ENCODE results near the gene RPL6.
A peak's percentile ranks its signal among the peaks of the same experiment; 100 is the strongest.

The RPL6 gene

GRCh38 chr12:112381883-112382796 lies 27.3 kb downstream of the RPL6 start, which contains the start of gene HECTD4:
TSS of gene HECTD4 (minus strand) at chr12:112382431. CDS start at chr12:112382128, 303 bp downstream.
- peak; percentile 29 for DNase-seq (ENCODE audit: low read depth)
- H3K4me3 ChIP-seq (ENCODE audit: low read depth, low read length), result peak within 1 kb of the TSS; percentile 71

- peak overlapping the region; percentile 71 for H3K4me3 ChIP-seq (ENCODE audit: low read depth, low read length)
- DNase-seq (ENCODE audit: low read depth), result no peak
Observed at GRCh38 chr12:112381406-112381882, 28.0 kb downstream of the RPL6 start.

DNA sequence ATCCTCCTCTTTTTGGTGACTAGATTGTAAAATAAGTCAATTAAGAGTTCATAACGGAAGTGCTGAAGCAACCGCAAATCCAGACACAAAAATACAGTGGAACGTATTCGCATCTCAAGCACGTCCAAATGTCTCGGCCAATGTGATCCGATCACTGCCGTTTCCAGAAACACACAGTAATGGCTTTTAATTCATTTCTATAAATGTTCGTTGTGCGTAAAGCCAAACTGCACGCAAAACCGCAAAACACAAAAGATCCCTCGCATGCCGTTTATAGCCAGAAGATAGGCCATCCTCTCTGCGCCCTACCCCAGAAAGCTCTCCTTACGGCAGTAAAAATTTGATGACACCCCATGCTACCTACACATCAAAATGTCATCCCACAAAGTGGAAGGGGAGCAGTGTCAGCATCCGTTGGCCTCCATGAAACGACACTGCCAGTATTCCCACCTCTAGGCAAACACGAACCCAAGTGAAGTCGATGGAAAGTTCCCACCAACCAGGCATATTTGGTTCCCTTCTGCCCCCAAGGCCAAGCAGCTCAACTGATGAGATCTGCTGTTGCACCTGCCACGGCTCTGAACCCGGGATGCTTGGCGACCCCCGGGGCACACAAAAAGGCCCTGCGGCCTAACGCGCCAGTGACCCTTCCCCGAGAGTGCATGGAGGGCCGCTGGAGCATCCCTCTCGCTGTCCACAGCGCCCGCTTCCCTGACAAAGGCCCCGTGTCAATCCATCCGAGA lies 28.6 kb downstream of the RPL6 start:
- peak overlapping the region; percentile 71 for H3K4me3 ChIP-seq (ENCODE audit: low read depth, low read length)
- no peak for DNase-seq (ENCODE audit: low read depth)

- no peak for DNase-seq (ENCODE audit: low read depth)
- H3K4me3 ChIP-seq (ENCODE audit: low read depth, low read length), result no peak overlapping the region
Observed at GRCh38 chr12:112375105-112375504, 34.3 kb downstream of the RPL6 start.

DNA sequence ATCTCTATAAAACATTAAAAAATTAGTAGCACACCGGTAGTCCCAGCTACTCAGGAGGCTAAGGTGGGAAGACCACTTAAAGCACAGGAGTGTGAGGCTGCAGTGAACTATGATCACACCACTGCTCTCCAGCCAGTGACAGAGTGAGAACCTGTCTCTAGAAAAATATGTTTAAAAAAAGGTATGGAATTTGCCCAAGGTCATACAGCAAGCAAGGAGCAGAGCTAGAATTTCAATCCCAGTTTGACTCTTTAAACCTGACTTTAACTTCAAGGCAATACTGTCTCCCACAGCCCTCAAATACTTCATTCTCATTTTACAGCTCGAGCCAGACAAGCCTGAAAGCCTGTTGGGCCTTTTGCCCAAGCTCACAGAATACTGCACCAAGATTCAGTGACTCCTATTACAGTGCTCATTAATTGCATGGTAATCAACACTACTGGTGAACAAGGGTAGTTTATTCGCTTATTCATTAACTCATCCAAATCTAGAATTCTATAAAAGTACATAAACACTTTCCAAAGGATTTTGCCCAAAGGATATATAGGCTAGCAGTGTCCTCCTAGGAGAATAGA lies 35.2 kb downstream of the RPL6 start:
- H3K4me3 ChIP-seq (ENCODE audit: low read depth, low read length), result no peak overlapping the region
- no peak for DNase-seq (ENCODE audit: low read depth)

GRCh38 chr12:112370868-112371510 lies 38.4 kb downstream of the RPL6 start:
- DNase-seq (ENCODE audit: low read depth), result no peak
- H3K4me3 ChIP-seq (ENCODE audit: low read depth, low read length), result no peak overlapping the region

DNA sequence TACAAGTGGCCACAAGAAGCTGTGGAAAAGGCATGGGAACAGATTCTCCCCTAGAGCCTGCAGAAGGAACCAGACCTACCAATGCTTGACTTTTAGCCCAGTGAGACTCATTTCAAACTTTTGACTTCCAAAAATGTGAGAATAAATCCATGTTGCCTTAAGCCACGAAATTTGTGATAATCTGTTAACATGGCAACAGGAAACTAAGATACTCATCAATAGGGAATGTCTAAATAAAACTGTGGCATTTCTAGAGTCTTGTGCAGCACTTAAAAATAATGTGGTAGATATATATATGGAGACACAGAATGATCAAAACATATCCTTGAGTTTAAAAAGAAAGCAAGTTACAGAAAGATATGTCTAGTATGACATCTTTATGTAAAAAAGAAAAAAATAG lies 39.2 kb downstream of the RPL6 start:
- no peak overlapping the region for H3K4me3 ChIP-seq (ENCODE audit: low read depth, low read length)
- no peak for DNase-seq (ENCODE audit: low read depth)

GRCh38 chr12:112368856-112369255 lies 40.5 kb downstream of the RPL6 start:
- no peak overlapping the region for H3K4me3 ChIP-seq (ENCODE audit: low read depth, low read length)
- DNase-seq (ENCODE audit: low read depth), result no peak

- H3K4me3 ChIP-seq (ENCODE audit: low read depth, low read length), result no peak overlapping the region
- no peak for DNase-seq (ENCODE audit: low read depth)
Observed at GRCh38 chr12:112367965-112368364, 41.4 kb downstream of the RPL6 start.

DNA sequence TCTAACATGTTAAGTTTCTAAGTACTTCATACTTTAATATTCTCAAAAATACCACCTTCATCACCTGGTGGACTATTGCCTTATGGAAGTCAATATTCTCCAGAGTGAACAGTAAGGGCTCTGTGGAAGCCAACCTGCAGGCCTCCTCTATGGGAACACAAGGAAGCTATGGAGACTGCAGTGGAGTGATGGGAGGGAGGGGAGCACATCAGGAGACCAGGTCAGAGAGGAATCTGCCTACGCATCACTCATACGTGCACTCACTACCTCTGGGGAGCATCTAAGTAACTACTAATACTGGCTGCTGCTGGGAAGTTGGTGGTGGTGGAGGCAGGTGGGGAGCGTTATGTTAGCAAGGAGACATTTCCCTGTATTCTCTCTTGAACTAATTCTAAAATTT lies 47.1 kb downstream of the RPL6 start:
- no peak for DNase-seq (ENCODE audit: low read depth)
- no peak overlapping the region for H3K4me3 ChIP-seq (ENCODE audit: low read depth, low read length)

GRCh38 chr12:112361271-112361670 lies 48.1 kb downstream of the RPL6 start:
- no peak for DNase-seq (ENCODE audit: low read depth)
- no peak overlapping the region for H3K4me3 ChIP-seq (ENCODE audit: low read depth, low read length)

- no peak overlapping the region for H3K4me3 ChIP-seq (ENCODE audit: low read depth, low read length)
- DNase-seq (ENCODE audit: low read depth), result no peak
Observed at GRCh38 chr12:112359290-112359689, 50.1 kb downstream of the RPL6 start.

DNA sequence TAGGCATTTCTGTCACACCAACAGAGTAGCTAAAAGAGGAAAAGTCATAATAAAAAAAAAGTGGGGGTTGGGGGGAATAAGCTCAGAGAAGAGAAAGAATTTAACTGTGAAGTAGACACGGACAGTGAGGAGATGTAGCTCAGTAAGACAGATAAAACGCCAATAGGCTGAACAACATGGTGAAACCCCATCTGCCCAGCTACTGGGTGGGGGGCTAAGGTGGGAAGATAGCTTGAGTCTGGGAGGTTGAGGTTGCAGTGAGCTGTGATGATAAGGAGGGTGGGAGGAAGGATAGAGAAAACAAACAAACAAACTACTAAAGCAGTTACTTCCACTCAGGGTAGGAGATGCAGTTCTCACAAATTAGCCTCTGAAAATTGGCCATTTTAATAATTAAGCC lies 52.2 kb downstream of the RPL6 start:
- no peak for DNase-seq (ENCODE audit: low read depth)
- H3K4me3 ChIP-seq (ENCODE audit: low read depth, low read length), result no peak overlapping the region

Data from skeletal muscle cell (primary cell).